GM19023 (cell line): ENCODE measurements around the gene ADAP1.
"Not testable (repeated sequence)": the region's sequence is repeated elsewhere in the genome, so short reads cannot be mapped to it uniquely, and the experiment has no call there.

ENCODE experiments used
- ATAC-seq: cut with Tn5 transposase; IDR thresholded peaks from one replicate; pipeline ENCODE4 v1.9.1; 2021; ENCODE audit warnings: mild to moderate bottlenecking, moderate library complexity; ENCODE audit not compliant: unreplicated experiment

ADAP1 gene

GRCh38 chr7:924042-924441, 30.4 kb downstream of the ADAP1 start:
- not testable (repeated sequence) for ATAC-seq

GRCh38 chr7:923108-924041, 31.1 kb downstream of the ADAP1 start:
- peak; percentile 79 for ATAC-seq

GRCh38 chr7:922334-923107, 32.0 kb downstream of the ADAP1 start:
- no peak for ATAC-seq

DNA sequence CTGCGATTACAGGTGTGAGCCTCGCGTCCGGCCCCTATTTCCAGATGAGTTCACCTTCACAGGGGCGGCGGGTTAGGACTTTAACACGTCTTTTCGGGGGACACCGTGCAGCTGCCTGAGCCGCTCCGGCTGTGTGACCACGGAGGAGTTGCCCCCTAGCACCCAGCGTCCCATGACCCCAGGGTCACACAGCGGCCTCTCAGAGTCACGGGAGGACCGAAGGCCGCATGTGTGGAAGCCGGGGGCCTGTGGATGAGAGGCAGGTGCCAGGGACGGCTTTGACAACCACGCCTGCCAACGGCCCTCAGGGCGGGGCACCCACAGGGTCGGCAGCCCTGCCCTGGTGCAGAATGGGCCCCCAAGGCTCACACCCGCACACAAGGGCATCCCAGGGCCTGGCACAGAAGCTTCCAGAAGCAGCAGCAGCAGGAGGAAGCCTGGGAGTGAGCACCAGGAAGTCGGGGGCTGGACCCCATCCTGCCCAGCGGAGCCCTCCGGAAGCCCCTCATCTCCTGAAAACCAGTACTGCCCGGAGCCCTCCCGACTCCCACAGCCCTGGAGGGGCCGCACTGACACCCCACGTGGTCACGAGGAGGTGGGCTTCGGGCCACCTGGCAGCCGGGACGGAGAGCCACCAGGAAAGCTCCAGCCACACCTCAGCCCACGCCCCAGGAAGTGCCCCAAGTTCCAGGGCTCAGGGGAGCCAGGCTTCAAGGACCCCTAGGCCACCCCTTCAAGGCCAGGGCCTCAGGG, 32.7 kb downstream of the ADAP1 start:
- ATAC-seq, result no peak

- ATAC-seq, result no peak
Observed at GRCh38 chr7:921071-921461, 33.4 kb downstream of the ADAP1 start.

- no peak for ATAC-seq
Observed at GRCh38 chr7:920351-921070, 34.0 kb downstream of the ADAP1 start.

- ATAC-seq, result no peak
Observed at GRCh38 chr7:919924-920341, 34.5 kb downstream of the ADAP1 start.

- ATAC-seq, result no peak
Observed at GRCh38 chr7:919114-919442, 35.4 kb downstream of the ADAP1 start.

GRCh38 chr7:918441-919113, 35.9 kb downstream of the ADAP1 start:
- ATAC-seq, result no peak

- no peak for ATAC-seq
Observed at GRCh38 chr7:918118-918425, 36.4 kb downstream of the ADAP1 start.

- no peak for ATAC-seq
Observed at GRCh38 chr7:917255-918117, 37.0 kb downstream of the ADAP1 start.

DNA sequence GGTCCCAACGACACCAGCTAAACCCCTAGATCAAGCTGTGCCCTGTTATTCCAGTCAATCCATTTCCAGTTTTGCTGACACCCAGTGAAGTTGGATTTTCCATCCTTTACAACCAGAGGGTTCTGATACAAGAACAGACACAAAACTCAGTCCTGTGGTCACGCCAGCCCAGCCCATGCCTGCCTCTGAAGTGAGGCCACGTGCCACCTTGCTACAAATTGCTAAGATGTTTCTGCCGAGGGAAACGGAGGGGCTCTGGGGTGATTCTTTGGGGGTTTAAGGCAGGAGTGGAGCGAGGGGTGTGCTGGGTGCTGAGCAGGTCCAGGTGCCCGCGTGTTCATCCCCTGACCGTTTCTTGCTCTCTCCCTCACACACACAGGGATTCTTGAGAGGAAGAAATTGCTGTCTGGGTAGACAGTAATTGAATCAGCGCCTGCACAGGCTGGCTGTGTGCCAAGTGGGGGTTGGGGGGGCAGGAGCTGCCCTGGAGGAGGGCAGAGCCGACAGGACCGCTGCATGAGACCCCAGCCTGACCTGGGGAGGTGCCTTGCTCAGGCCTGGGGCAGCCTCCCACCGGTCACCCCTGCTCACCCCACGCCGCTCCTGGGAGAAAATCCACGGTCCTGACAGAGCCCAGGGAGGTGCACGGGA, 38.1 kb downstream of the ADAP1 start:
- ATAC-seq, result no peak

DNA sequence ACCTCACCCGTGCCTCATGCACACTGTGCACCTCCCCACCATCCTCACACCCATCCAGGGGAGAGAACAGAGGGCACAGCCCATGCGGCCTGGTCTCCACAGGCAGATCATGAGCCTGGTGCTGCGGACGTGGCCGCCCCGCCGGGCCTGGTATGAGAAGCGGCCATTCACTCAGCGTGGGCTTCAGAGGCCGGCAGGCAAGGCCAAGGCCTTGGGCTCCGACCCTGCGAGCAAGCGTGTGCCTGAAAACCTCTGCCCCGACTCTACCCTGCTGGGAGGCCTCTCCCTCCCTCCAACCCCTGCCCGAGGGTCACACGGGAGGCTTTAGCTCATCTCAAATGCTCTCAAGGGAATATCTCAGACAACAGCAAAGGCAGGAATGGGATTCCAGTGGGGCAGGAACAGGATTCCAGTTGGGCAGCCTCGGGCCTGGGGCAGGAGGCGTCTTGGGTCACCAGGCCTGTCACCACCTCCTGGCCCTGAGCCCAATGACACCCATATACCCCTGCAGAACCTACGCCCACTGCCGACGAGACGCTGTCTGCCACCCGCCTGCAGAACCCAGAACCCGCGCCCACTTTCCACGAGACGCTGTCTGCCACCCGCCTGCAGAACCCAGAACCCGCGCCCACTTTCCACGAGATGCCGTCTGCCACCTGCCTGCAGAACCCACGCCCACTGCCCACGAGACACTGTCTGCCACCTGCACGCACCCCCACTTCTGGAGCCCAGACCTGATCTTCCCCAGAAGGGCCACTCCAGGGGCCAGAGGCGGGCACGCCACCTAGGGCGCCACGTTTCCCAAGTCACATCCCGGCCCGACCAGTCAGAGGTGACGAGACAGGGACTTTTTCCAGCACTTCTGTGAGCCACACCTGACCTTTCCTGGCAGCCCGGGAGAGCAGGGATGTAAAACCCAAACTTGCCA, 38.9 kb downstream of the ADAP1 start:
- no peak for ATAC-seq

GRCh38 chr7:914521-915194, 39.8 kb downstream of the ADAP1 start:
- no peak for ATAC-seq

DNA sequence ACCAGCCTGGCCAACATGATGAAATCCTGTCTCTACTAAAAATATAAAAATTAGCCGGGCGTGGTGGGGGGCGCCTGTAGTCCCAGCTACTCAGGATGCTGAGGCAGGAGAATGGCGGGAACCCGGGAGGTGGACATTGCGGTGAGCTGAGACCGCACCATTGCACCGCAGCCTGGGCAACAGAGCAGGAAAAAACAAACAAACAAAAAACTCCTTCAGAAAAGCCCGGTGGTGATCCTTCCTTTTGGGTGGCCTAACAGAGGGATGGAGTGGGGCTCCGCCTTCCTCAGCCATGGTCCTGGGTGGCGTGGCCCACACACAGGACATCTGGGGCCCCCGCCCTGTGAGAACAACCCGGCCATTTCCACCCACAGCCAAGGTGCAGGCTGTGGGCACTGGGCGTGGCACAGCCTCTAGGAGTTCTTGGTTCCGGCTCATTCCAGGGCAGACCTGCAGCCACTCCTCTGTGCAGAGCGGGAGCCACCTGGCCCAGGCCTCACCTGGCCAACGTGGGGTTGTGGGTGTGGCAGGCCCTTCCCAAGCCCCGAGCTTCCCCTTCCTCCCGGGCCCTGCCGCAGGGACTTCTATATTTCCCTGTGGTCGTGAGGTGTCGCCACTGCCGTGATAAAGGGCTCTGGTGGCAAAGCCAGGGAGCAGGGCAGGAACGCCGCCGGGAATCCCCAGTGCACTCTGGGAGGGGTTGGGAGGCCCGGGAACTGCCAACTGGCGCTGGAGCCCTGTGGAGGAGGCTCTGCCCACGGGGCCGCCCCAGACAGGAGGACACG, 40.6 kb downstream of the ADAP1 start:
- no peak for ATAC-seq

GRCh38 chr7:911791-912480, 42.5 kb downstream of the ADAP1 start:
- ATAC-seq, result no peak
